CD4-positive, alpha-beta T cell (primary cell): ENCODE measurements around the gene S100A8. TPM values are rescaled to one million over a fixed set of nuclear protein-coding genes. Genes with fewer than 3 reads are reported as not detected.

Source experiments
- ATAC-seq: fragments of 200-7000 bp; cut with Tn5 transposase; one replicate; pipeline ENCODE4 v1.10.0; 2022; ENCODE audit warnings: mild to moderate bottlenecking; ENCODE audit not compliant: poor library complexity
- CTCF ChIA-PET: fragments of 350-600 bp; sonication (Branson Sonifier 250); formaldehyde crosslinking; loops from one replicate; lab custom pipeline; 2021; ENCODE audit warnings: antibody characterized with exemption, inconsistent platforms; lab: Charles Lee
- POLR2A ChIA-PET: fragments of 350-600 bp; sonication (Branson Sonifier 250); formaldehyde crosslinking; loops from one replicate; lab custom pipeline; 2021; ENCODE audit warnings: antibody characterized with exemption, inconsistent platforms; lab: Charles Lee
- DNase-seq, 14 experiments: peaks; one replicate each; pipeline ENCODE4 v3.0.0-alpha.2; 2013 to 2020; ENCODE audit warnings: mixed read lengths in 2 of 14
- H3K27ac ChIP-seq, 2 donors: one replicate each; pipeline versions ENCODE4 v1.5.1 to v1.7.0; 2013; ENCODE audit warnings: low read length in 2 of 2, low read depth in 1 of 2, mild to moderate bottlenecking in 1 of 2
- H3K27me3 ChIP-seq, 2 experiments: 1 replicate in 1 of 2; 2 replicates in 1 of 2; pipeline versions ENCODE4 v1.6.1 to v1.7.0; 2013; ENCODE audit warnings: low read length in 2 of 2, control low read depth in 1 of 2, mild to moderate bottlenecking in 1 of 2, moderate library complexity in 1 of 2; ENCODE audit not compliant: insufficient read depth in 2 of 2, control insufficient read depth in 1 of 2
- H3K36me3 ChIP-seq: one replicate; pipeline ENCODE4 v1.6.1; 2013; ENCODE audit warnings: low read length, control low read depth; ENCODE audit not compliant: insufficient read depth
- H3K4me1 ChIP-seq: one replicate; pipeline ENCODE4 v1.6.1; 2013; ENCODE audit warnings: low read length, control low read depth; ENCODE audit not compliant: insufficient read depth
- H3K4me3 ChIP-seq: one replicate; pipeline ENCODE4 v1.5.1; 2013; ENCODE audit warnings: mild to moderate bottlenecking, low read length, moderate library complexity
- H3K9me3 ChIP-seq, 2 experiments: 1 replicate in 1 of 2; 2 replicates in 1 of 2; pipeline versions ENCODE4 v1.6.1 to v1.7.0; 2013; ENCODE audit warnings: low read length in 2 of 2, mild to moderate bottlenecking in 2 of 2, control low read depth in 1 of 2, moderate library complexity in 1 of 2; ENCODE audit not compliant: control insufficient read depth in 1 of 2, insufficient read depth in 1 of 2
- H3K27ac Mint-ChIP-seq: one replicate; pipeline ENCODE4 v1.8.0; 2020; ENCODE audit warnings: mixed read lengths
- H3K27me3 Mint-ChIP-seq: one replicate; pipeline ENCODE4 v1.8.0; 2021; ENCODE audit warnings: mixed read lengths
- H3K36me3 Mint-ChIP-seq: one replicate; pipeline ENCODE4 v1.8.0; 2021; ENCODE audit warnings: low read depth, mixed read lengths
- H3K4me1 Mint-ChIP-seq: one replicate; pipeline ENCODE4 v1.8.0; 2021; ENCODE audit warnings: low read depth, mixed read lengths
- H3K4me3 Mint-ChIP-seq: one replicate; pipeline ENCODE4 v1.8.0; 2020; ENCODE audit warnings: mild to moderate bottlenecking, mixed read lengths
- H3K9me3 Mint-ChIP-seq: one replicate; pipeline ENCODE4 v1.8.0; 2020; ENCODE audit warnings: mixed read lengths
- intact Hi-C, 2 experiments: fragments of 100-400 bp; cut with DNase I in 1 of 2; cut with micrococcal nuclease in 1 of 2; formaldehyde crosslinking; loops; one replicate each; pipeline versions ENCODE4 v1.15.1 to v1.9.0; 2023 to 2025; cut with DNase I, micrococcal nuclease
- total RNA-seq, 174 experiments: library from RNA in 2 of 174; stranded (reverse) in 2 of 174; gene quantifications; one replicate each; pipeline ENCODE4 v1.2.3 and lab custom pipeline; 2021 to 2026
- TF ChIP-seq, protein P1 (sequence below): fragments of 200-600 bp; IDR thresholded peaks from one replicate; pipeline ENCODE4 v1.8.0; 2022; ENCODE audit warnings: antibody characterized with exemption, mild to moderate bottlenecking

Gene S100A8
- total RNA-seq, 2 experiments from 2014 or later = 21.0 to 23.8 TPM

DNA sequence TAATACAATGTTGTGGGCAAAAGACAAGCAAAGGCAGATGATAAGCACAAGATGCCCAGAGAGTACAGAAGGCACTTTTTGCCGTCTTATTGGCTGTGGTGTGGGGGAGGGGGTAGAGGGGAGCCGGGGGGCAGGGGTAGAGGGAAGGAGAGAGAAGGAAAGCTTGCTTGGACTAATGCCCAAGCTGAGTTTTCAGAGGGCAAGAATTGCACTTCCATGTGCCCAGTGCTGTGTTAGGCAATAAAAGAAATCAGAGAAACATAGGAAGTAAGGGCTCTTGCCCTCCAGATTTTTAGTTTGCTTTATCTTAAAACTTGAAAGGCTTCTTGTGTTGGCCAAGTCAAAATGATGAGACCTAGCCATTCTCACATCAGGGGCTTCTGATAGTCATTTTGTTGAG is 23.8 kb downstream of the S100A8 start:
- Histone ChIP-seq H3K27ac (no peak overlapping the region), H3K4me3 (no peak overlapping the region), H3K27me3 (no peaks in the 10 kb centered on the region), H3K4me1 (no peaks in the 10 kb centered on the region), H3K9me3 (no peaks in the 10 kb centered on the region), H3K36me3 (no peaks in the 10 kb centered on the region)
- Mint-ChIP-seq H3K9me3 (no peaks in the 10 kb centered on the region), H3K27ac (no peak overlapping the region), H3K36me3 (no peaks in the 10 kb centered on the region), H3K27me3 (no peaks in the 10 kb centered on the region), H3K4me3 (no peak overlapping the region), H3K4me1 (no peaks in the 10 kb centered on the region)
- ChIA-PET POLR2A (no interaction called here), CTCF (no interaction called here)
- DNase-seq (no peak), ATAC-seq (no peak)
- intact Hi-C loops = no loop called here
- TF ChIP-seq, protein P1, sequence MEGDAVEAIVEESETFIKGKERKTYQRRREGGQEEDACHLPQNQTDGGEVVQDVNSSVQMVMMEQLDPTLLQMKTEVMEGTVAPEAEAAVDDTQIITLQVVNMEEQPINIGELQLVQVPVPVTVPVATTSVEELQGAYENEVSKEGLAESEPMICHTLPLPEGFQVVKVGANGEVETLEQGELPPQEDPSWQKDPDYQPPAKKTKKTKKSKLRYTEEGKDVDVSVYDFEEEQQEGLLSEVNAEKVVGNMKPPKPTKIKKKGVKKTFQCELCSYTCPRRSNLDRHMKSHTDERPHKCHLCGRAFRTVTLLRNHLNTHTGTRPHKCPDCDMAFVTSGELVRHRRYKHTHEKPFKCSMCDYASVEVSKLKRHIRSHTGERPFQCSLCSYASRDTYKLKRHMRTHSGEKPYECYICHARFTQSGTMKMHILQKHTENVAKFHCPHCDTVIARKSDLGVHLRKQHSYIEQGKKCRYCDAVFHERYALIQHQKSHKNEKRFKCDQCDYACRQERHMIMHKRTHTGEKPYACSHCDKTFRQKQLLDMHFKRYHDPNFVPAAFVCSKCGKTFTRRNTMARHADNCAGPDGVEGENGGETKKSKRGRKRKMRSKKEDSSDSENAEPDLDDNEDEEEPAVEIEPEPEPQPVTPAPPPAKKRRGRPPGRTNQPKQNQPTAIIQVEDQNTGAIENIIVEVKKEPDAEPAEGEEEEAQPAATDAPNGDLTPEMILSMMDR = no peak

DNA sequence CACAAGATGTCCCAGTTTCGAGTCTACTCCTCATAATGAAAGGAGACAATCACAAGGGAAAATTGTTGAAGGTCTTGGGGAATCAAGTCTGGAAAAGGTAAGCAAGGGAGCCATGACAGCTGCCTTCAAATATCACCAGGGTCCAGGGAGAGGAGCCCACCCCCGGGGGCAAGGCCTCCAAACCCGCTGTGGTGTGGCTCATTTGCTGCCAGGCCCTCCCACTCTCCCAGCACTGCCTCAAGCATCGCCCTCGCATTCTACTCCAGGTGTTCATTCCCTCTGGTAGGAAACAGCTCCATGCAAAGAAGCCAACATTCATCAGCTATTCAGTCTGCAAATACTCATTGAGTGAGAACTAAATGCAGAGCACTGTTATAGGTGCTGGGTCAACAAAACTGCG is 24.6 kb downstream of the S100A8 start:
- Mint-ChIP-seq H3K27me3 (no peaks in the 10 kb centered on the region), H3K9me3 (no peaks in the 10 kb centered on the region), H3K4me1 (no peaks in the 10 kb centered on the region), H3K36me3 (no peaks in the 10 kb centered on the region), H3K4me3 (no peak overlapping the region), H3K27ac (no peak overlapping the region)
- no peak for ATAC-seq
- Histone ChIP-seq H3K27me3 (no peaks in the 10 kb centered on the region), H3K36me3 (no peaks in the 10 kb centered on the region), H3K4me1 (no peaks in the 10 kb centered on the region), H3K4me3 (no peak overlapping the region), H3K27ac (no peak overlapping the region), H3K9me3 (no peaks in the 10 kb centered on the region)
- DNase-seq = no peak
- intact Hi-C loops = no loop called here
- ChIA-PET CTCF (no interaction called here), POLR2A (no interaction called here)
- TF ChIP-seq, protein P1 = no peak

- ATAC-seq (no peak), DNase-seq (no peak)
- no peak overlapping the region for H3K27ac Mint-ChIP-seq
- Histone ChIP-seq H3K27ac (no peak overlapping the region), H3K4me3 (no peak overlapping the region), H3K36me3 (no peaks in the 10 kb centered on the region), H3K4me1 (no peaks in the 10 kb centered on the region), H3K27me3 (no peaks in the 10 kb centered on the region), H3K9me3 (no peaks in the 10 kb centered on the region)
- no peaks in the 10 kb centered on the region for H3K27me3 Mint-ChIP-seq
- H3K4me1 Mint-ChIP-seq = no peaks in the 10 kb centered on the region
- POLR2A ChIA-PET = no interaction called here
- no peak overlapping the region for H3K4me3 Mint-ChIP-seq
- TF ChIP-seq, protein P1 = no peak
- no peaks in the 10 kb centered on the region for H3K36me3 Mint-ChIP-seq
- CTCF ChIA-PET = interaction anchor here (0.7 kb wide), 1 partner anchor 13 kb away, joined by 3 read pairs; no protein-coding TSS in a partner anchor
- intact Hi-C loops = no loop called here
- no peaks in the 10 kb centered on the region for H3K9me3 Mint-ChIP-seq
These were observed 25.2 kb downstream of the S100A8 start for GRCh38 chr1:153365696-153366095.
